NCI-H446 (cell line): ENCODE measurements around the gene SPINDOC.
A peak's percentile ranks its signal among the peaks of the same experiment; 100 is the strongest.
"Not testable (repeated sequence)": the region's sequence is repeated elsewhere in the genome, so short reads cannot be mapped to it uniquely, and the experiment has no call there.

Experiments used
- DNase-seq, 2 experiments: peaks; one replicate each; lab custom pipeline; 2025; lab: John Stamatoyannopoulos, UW

SPINDOC gene

DNA sequence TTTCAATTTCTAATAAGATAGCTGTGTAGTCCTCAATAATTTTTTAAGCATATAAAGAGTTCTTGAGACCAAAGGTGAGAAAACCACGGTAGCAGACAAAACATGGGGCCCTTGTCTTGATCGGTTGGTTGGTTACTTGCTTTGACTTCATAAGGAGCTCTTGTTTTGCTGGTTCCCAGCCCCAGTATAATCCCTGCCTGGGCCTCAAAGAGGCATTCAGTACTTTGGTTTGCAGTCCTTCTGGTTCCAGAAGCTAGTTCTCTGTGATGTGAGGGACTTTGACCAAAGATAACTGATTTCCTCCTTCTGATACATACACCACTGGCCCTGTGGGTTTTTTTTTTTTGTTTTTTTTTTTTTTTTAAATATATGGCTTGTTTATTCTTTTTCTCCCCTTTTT, 42.7 kb downstream of the SPINDOC start:
- DNase-seq = no peak

- no peak for DNase-seq
These were observed 45.6 kb downstream of the SPINDOC start for GRCh38 chr11:63858628-63859550.

DNA sequence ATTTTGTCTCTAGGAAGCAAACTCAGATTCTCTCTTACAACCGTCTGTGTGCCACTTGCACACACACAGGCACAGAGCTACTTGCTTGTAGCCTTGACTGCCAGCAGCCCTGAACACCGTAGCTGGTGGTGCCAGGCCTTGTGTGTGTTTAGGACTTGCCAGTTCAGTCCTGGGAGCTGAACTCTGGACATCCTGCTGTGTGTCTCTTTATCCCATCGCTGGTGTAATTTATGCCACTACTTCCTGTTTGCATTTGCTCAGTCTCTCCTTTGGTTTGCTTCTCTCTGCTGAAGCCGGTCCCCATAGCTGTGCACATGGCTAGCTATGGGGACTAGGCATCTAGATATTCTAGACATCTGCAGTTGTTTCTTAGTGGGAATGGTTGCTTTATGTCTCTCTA, 49.7 kb downstream of the SPINDOC start:
- no peak for DNase-seq

GRCh38 chr11:63863620-63864019, 50.4 kb downstream of the SPINDOC start:
- DNase-seq = not testable (repeated sequence)

- no peak for DNase-seq
These were observed 53.0 kb downstream of the SPINDOC start for GRCh38 chr11:63866211-63866610.

DNA sequence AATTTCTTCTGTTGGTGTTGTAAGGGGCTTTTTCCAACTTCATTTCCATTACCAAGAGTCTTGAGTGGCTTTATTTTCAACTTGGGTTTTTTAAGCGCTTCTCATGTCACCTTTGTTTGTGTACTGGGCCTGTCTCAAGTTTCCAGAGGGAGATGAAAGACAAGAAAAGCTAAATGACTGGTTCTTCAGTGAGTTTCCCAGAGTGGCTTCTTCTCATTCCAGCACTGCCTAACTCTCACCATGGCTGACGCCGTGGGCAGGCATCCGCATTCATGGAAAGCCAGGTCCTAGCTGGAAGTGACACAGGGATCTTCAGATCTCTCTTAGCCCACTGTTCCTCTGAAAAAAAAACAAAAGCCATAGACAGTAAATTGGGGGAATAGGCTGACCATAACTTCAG, 54.3 kb downstream of the SPINDOC start:
- DNase-seq = no peak

DNA sequence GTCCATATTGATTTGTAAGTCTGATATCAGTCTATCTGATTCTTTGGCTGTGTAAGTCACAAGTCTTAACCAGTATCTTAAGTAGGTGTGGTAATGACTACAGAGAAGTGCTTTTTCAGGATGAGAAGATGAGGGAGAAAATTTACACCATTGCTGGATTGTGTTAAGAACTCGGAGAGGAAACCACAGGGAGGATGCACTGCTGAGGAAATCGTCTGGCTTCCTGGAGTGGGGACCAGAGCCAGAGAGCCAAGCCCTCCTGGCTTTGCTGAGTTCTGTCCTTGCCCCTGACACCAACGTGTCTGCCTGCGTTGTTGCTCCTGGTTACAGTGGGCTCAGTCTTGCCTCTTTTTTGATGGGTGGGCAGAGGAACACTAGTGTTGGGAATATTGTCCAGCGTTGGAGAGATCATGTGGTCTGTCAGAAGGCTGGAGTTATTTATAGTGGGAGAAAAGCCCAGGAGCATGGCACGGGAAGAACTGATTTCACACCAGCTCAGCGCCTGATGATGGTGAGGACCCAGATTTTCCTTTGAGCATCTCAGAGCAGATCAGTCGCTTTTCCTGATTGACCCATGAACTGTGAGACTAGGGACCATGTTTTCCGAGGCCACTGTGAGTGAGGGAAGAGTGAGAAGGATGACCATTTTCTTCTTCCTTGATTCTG, 55.3 kb downstream of the SPINDOC start:
- DNase-seq = no peak

- no peak for DNase-seq
These were observed 55.9 kb downstream of the SPINDOC start for GRCh38 chr11:63869171-63869591.

GRCh38 chr11:63869683-63870082, 56.4 kb downstream of the SPINDOC start:
- DNase-seq = no peak

GRCh38 chr11:63870351-63871140, 57.3 kb downstream of the SPINDOC start:
- no peak for DNase-seq

DNA sequence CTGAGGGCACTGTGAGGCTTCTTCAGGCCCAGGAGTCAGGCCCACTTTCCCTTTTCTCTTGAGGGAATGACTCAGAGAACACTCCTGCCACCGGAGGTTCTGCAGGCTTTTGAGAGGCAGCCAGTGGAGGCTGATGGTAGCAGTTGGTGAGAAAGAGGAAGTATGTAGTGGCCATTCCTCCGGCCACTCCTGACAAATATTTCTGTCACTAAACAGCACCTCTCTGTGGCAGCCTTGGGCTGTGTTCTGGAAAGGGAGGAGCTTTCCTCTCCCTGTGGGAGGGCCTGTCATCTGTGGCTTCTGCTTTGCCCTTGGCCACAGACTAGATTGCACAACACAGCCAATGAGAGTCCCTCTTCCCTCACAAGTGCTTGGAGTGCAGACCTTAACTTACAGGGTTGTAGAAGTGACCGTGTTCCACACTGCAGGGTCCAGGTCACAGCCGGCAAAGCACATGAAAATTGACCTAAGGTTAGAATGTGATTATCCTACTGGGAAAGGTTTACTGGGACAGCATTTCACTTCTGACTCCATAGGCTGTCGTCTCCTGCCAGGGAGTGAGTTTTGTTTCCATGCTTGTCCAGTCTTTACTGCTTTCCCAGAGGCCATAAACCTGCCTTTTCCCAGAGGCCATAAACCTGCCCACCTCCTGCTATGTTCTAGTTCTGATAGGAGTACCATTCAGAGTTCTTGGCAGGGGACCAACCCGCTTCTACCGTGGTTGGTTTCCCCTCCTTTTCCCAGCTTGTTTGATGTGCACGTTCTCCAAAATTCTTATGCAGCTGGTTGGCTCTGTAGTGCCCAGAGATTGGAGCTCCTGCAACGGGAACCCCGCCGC, 58.9 kb downstream of the SPINDOC start:
- DNase-seq = peak in 1 of 2 experiments; percentile 50

GRCh38 chr11:63872800-63873197, 59.5 kb downstream of the SPINDOC start:
- DNase-seq = no peak

DNA sequence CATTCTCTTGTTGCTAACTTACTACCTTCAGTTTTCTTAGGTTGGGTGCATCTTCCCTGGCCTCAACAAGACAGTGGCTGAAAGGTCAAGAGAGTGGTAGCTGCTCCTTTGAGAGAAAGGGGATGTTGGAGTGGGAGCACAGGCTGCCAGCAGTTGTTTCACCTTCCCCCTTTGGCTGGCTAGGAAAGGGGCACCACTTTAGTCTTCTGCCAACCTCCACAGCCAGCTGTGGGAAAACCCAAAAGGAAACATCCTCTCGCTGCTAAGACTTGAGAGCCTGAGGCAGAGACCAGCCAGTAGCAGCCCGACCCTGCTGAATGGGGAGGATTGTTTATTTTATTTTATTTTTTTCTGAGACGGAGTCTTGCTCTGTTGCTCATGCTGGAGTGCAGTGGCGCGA, 60.1 kb downstream of the SPINDOC start:
- no peak for DNase-seq

- no peak for DNase-seq
These were observed 61.3 kb downstream of the SPINDOC start for GRCh38 chr11:63874511-63874910.

GRCh38 chr11:63875506-63876065, 62.3 kb downstream of the SPINDOC start:
- no peak for DNase-seq

GRCh38 chr11:63876616-63877015, 63.4 kb downstream of the SPINDOC start:
- DNase-seq = no peak
